KMS-11 (cell line): Measurements from ENCODE around the gene ANXA4.
A peak's percentile ranks its signal among the peaks of the same experiment; 100 is the strongest.

ENCODE experiments used
- H2AFZ ChIP-seq: fragments of 200-600 bp; sonication (generic); 2 replicates; pipeline ENCODE4 v1.6.1; 2016; ENCODE audit warnings: antibody characterized with exemption, mixed run types, low read depth
- H3K27ac ChIP-seq: fragments of 200-600 bp; sonication (generic); 2 replicates; pipeline ENCODE4 v1.6.1; 2016; ENCODE audit warnings: mild to moderate bottlenecking, mixed run types
- H3K27me3 ChIP-seq: fragments of 200-600 bp; sonication (generic); 2 replicates; pipeline ENCODE4 v1.6.1; 2017; ENCODE audit warnings: mild to moderate bottlenecking, low read depth, mixed run types, moderate library complexity; ENCODE audit not compliant: insufficient read depth
- H3K36me3 ChIP-seq: fragments of 200-600 bp; sonication (generic); 2 replicates; pipeline ENCODE4 v1.6.1; 2017; ENCODE audit warnings: mild to moderate bottlenecking, mixed run types; ENCODE audit not compliant: insufficient read depth
- H3K4me1 ChIP-seq: fragments of 200-600 bp; sonication (generic); 2 replicates; pipeline ENCODE4 v1.6.1; 2016; ENCODE audit warnings: mild to moderate bottlenecking, low read depth, mixed run types; ENCODE audit not compliant: poor library complexity, severe bottlenecking
- H3K4me2 ChIP-seq: fragments of 200-600 bp; sonication (generic); 2 replicates; pipeline ENCODE4 v1.7.0; 2016; ENCODE audit warnings: mild to moderate bottlenecking, mixed run types
- H3K4me3 ChIP-seq: fragments of 200-600 bp; sonication (generic); IDR thresholded peaks from 2 replicates; pipeline ENCODE4 v1.6.1; 2017; ENCODE audit warnings: low read depth, low read length, mixed read lengths; ENCODE audit not compliant: insufficient read depth
- H3K79me2 ChIP-seq: fragments of 200-600 bp; sonication (generic); 2 replicates; pipeline ENCODE4 v1.6.1; 2016; ENCODE audit warnings: low read depth, mixed run types; ENCODE audit not compliant: insufficient read depth
- H3K9ac ChIP-seq: fragments of 200-600 bp; sonication (generic); 2 replicates; pipeline ENCODE4 v1.6.1; 2016; ENCODE audit warnings: mild to moderate bottlenecking, mixed run types
- H4K20me1 ChIP-seq: fragments of 200-600 bp; sonication (generic); 2 replicates; pipeline ENCODE4 v1.6.1; 2016; ENCODE audit warnings: mild to moderate bottlenecking, mixed run types; ENCODE audit not compliant: insufficient read depth
- CTCF ChIP-seq: fragments of 200-600 bp; sonication (generic); conservative IDR thresholded peaks from 2 replicates; pipeline ENCODE4 v1.6.1; 2017; ENCODE audit warnings: low read depth, mild to moderate bottlenecking, antibody characterized with exemption, low read length, moderate library complexity, mixed read lengths

The ANXA4 gene

GRCh38 chr2:69817729-69818501 is 76.0 kb downstream of the ANXA4 start:
- Histone ChIP-seq H4K20me1 (no peaks in the 10 kb centered on the region), H3K27me3 (no peaks in the 10 kb centered on the region), H3K27ac (no peak overlapping the region), H3K79me2 (no peaks in the 10 kb centered on the region), H3K4me1 (peaks cover 14% of the 10 kb centered on the region), H3K4me3 (no peak overlapping the region), H2AFZ (no peak overlapping the region), H3K9ac (no peak overlapping the region), H3K4me2 (no peak overlapping the region), H3K36me3 (no peaks in the 10 kb centered on the region)
- TF ChIP-seq CTCF, result no peak

GRCh38 chr2:69827796-69828540 is 86.0 kb downstream of the ANXA4 start:
- Histone ChIP-seq H3K27ac (no peak overlapping the region), H4K20me1 (no peaks in the 10 kb centered on the region), H2AFZ (peak overlapping the region; percentile 92; the same call in 1 of the 2 replicates), H3K9ac (no peak overlapping the region), H3K4me2 (peak overlapping the region; percentile 94; the same call in 1 of the 2 replicates), H3K4me3 (no peak overlapping the region), H3K4me1 (peaks cover 32% of the 10 kb centered on the region), H3K79me2 (peaks cover 29% of the 10 kb centered on the region), H3K36me3 (no peaks in the 10 kb centered on the region), H3K27me3 (no peaks in the 10 kb centered on the region)
- no peak for TF ChIP-seq CTCF

- H4K20me1 ChIP-seq, result no peaks in the 10 kb centered on the region
- peaks cover 32% of the 10 kb centered on the region for H3K4me1 ChIP-seq
- H3K36me3 ChIP-seq, result no peaks in the 10 kb centered on the region
- peaks cover 34% of the 10 kb centered on the region for H3K79me2 ChIP-seq
- no peaks in the 10 kb centered on the region for H3K27me3 ChIP-seq
- H3K4me3 ChIP-seq, result peak overlapping the region; percentile 78
- peak overlapping the region; percentile 57 for H3K9ac ChIP-seq
- no peak for TF ChIP-seq CTCF
- peak overlapping the region; percentile 94 for H3K4me2 ChIP-seq
- H3K27ac ChIP-seq, result peak overlapping the region; percentile 71
- H2AFZ ChIP-seq, result peak overlapping the region; percentile 92
These were observed 87.0 kb downstream of the ANXA4 start for GRCh38 chr2:69828938-69829255.

GRCh38 chr2:69829256-69830044 is 87.5 kb downstream of the ANXA4 start, which contains the start of gene GMCL1:
TSS of gene GMCL1 (plus strand) at chr2:69829660. CDS start at chr2:69829893, 233 bp downstream.
- H3K27me3 ChIP-seq, result no peaks in the 10 kb centered on the region
- H3K36me3 ChIP-seq, result no peaks in the 10 kb centered on the region
- H3K4me2 ChIP-seq, result peak within 1 kb of the TSS; percentile 94
- H3K79me2 ChIP-seq, result peaks cover 39% of the 10 kb centered on the region
- peak within 1 kb of the TSS; percentile 71 for H3K27ac ChIP-seq
- peak within 1 kb of the TSS; percentile 57 for H3K9ac ChIP-seq
- H3K4me1 ChIP-seq, result peaks cover 32% of the 10 kb centered on the region
- TF ChIP-seq CTCF, result no peak
- H3K4me3 ChIP-seq, result peak within 1 kb of the TSS; percentile 88
- no peaks in the 10 kb centered on the region for H4K20me1 ChIP-seq
- peak within 1 kb of the TSS; percentile 92 for H2AFZ ChIP-seq
